Common myeloid progenitor, CD34-positive (primary cell): ENCODE results near the gene CDHR5.

Experiments used
- CTCF ChIA-PET: fragments of 350-600 bp; sonication (Branson Sonifier 250); formaldehyde crosslinking; loops from one replicate; lab custom pipeline; 2021; ENCODE audit warnings: antibody characterized with exemption; lab: Charles Lee
- POLR2A ChIA-PET: fragments of 350-600 bp; sonication (Branson Sonifier 250); formaldehyde crosslinking; loops from one replicate; lab custom pipeline; 2021; ENCODE audit warnings: antibody characterized with exemption; lab: Charles Lee
- DNase-seq, 3 donors: peaks; one replicate each; pipeline versions ENCODE4 v3.0.0 to v3.0.0-alpha.2; 2013
- H3K27ac ChIP-seq, 2 experiments: 1 replicate in 1 of 2; 2 replicates in 1 of 2; pipeline ENCODE4 v1.7.0; 2013; ENCODE audit warnings: inconsistent platforms in 2 of 2, low read length in 2 of 2, mild to moderate bottlenecking in 2 of 2, low read depth in 1 of 2, moderate library complexity in 1 of 2; ENCODE audit not compliant: severe bottlenecking in 2 of 2, insufficient read depth in 1 of 2, poor library complexity in 1 of 2
- H3K27me3 ChIP-seq, 5 experiments: replicated peaks in 2 of 5; 1 replicate in 3 of 5; 2 replicates in 2 of 5; pipeline versions ENCODE4 v1.6.1 to v1.7.0; 2013; ENCODE audit warnings: low read length in 4 of 5, mild to moderate bottlenecking in 2 of 5, moderate library complexity in 2 of 5, inconsistent platforms in 1 of 5; ENCODE audit not compliant: insufficient read depth in 5 of 5, control insufficient read depth in 4 of 5
- H3K36me3 ChIP-seq, 4 experiments: 1 replicate in 2 of 4; 2 replicates in 2 of 4; pipeline versions ENCODE4 v1.6.1 to v1.7.0; 2013; ENCODE audit warnings: low read length in 3 of 4, control low read depth in 1 of 4, mild to moderate bottlenecking in 1 of 4; ENCODE audit not compliant: control insufficient read depth in 4 of 4, insufficient read depth in 4 of 4
- H3K4me1 ChIP-seq, 4 experiments: 1 replicate in 3 of 4; 2 replicates in 1 of 4; pipeline versions ENCODE4 v1.6.1 to v1.7.1; 2013; ENCODE audit warnings: low read length in 3 of 4, mild to moderate bottlenecking in 3 of 4, control low read depth in 1 of 4, inconsistent platforms in 1 of 4, moderate library complexity in 1 of 4; ENCODE audit not compliant: control insufficient read depth in 4 of 4, insufficient read depth in 4 of 4; ENCODE audit errors: control extremely low read depth in 1 of 4
- H3K4me3 ChIP-seq, 7 experiments: 1 replicate in 4 of 7; 2 replicates in 3 of 7; pipeline versions ENCODE4 v1.5.1 to v1.7.0; 2013; ENCODE audit warnings: mild to moderate bottlenecking in 7 of 7, low read length in 6 of 7, moderate library complexity in 6 of 7, inconsistent platforms in 2 of 7, low read depth in 2 of 7, control low read depth in 1 of 7; ENCODE audit not compliant: insufficient read depth in 4 of 7, control insufficient read depth in 1 of 7; ENCODE audit errors: extremely low read depth in 1 of 7
- H3K9me3 ChIP-seq, 5 experiments: 1 replicate in 4 of 5; 2 replicates in 1 of 5; pipeline versions ENCODE4 v1.6.1 to v1.7.1; 2013; ENCODE audit warnings: low read length in 4 of 5, mild to moderate bottlenecking in 2 of 5, inconsistent platforms in 1 of 5, low read depth in 1 of 5, moderate library complexity in 1 of 5; ENCODE audit not compliant: control insufficient read depth in 4 of 5, insufficient read depth in 2 of 5; ENCODE audit errors: control extremely low read depth in 1 of 5
- WGBS: methylation state at CpG from one replicate; pipeline ENCODE4 v1.1.5; 2013; ENCODE audit not compliant: insufficient coverage; 5-methylcytosine and 5-hydroxymethylcytosine counted together

CDHR5 gene

DNA sequence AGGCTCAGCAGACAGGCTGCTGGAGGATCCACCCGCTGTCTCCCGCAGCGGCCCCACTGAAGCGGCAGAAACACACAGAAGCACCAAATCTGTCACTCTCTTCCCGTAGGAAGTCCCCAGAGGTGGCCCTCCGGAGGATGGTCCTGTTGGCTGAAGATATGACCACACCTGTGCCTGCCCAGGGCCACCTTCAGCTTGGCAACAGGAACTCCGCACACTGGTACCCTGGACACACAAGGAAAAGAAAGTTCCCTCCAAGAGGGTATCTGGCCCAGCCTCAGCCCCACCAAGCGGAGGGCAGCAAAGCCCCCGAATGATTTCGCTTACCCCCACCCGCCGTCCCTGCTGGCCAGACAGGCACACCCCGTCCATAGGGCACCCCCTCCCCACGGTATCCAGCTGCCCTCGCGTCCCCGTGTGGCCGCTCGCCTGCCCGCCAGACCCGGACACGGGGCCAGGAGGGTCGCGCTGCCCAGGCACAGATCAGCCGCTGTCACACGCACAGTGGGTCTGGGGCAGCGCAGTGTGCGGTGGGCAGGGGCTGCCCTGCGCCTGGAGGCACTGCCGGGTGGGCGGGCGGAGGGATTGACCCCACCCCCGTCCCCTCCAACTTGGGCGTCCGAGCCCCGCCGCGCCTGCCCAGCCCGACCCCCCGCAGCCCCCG, 57.0 kb downstream of the CDHR5 start:
- 44% methylated on average over 33 of the region's 41 CpGs for WGBS
- Histone ChIP-seq H3K27me3 (peaks cover 0 to 13% (median 11%) of the 10 kb centered on the region in 5 experiments), H3K9me3 (no peaks in the 10 kb centered on the region), H3K4me3 (peak overlapping the region in 5 of 7 experiments; percentile 34 to 74 (median 65)), H3K36me3 (peaks cover 0 to 10% (median 4%) of the 10 kb centered on the region in 4 experiments), H3K27ac (peak overlapping the region in 1 of 2 experiments; percentile 44), H3K4me1 (peaks cover 0 to 15% (median 13%) of the 10 kb centered on the region in 4 experiments)
- CTCF ChIA-PET, result no interaction called here
- POLR2A ChIA-PET, result no interaction called here
- no peak for DNase-seq

DNA sequence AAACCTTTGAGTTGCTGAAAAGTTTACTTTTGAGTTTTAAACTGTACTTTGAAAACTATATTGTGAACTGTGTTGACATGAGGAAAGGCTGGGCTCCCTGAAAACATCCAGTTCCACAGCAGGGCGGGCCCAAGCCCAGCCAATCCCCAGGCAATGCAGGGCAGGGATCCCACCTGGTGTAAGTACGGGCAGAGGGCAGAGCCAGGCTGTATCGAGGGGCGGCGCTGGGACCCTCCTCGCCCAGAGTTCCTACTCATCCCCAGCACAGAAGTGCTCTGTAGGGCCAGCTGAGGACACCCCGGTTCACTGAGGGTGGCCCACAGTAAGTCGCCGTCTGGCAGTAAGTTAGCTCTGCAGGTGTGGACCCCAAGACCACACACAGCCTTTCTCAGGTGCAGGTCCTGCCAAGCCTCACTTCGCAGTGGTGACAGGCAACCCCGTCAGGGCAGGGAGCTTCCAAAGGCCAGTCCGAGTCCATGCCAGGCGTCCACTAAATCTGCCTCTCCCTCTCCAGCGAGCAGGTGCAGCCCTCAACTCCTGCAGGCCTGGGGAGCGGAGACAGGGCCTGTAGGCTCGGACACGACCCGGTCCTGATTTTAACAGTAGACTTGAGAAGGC, 57.6 kb downstream of the CDHR5 start:
- Histone ChIP-seq H3K27me3 (peaks cover 0 to 13% (median 11%) of the 10 kb centered on the region in 5 experiments), H3K27ac (peak overlapping the region in 1 of 2 experiments; percentile 44), H3K9me3 (no peaks in the 10 kb centered on the region), H3K4me3 (no peak overlapping the region), H3K4me1 (peaks cover 0 to 15% (median 13%) of the 10 kb centered on the region in 4 experiments), H3K36me3 (peaks cover 0 to 10% (median 4%) of the 10 kb centered on the region in 4 experiments)
- WGBS, result 93% methylated on average over 17 of the region's 18 CpGs
- ChIA-PET CTCF (no interaction called here), POLR2A (no interaction called here)
- DNase-seq, result no peak
